AG04450 (cell line): ENCODE measurements around the gene DNM3. TPM values are rescaled to one million over a fixed set of nuclear protein-coding genes. Genes with fewer than 3 reads are reported as not detected.
"Not testable (repeated sequence)": the region's sequence is repeated elsewhere in the genome, so short reads cannot be mapped to it uniquely, and the experiment has no call there.

Experiments used
- CTCF ChIA-PET: fragments of 300-600, 350-600 bp; formaldehyde crosslinking; extraction: SDS; loops from one replicate; lab custom pipeline; 2022; ENCODE audit warnings: antibody characterized with exemption, inconsistent platforms; lab: Charles Lee
- POLR2A ChIA-PET: fragments of 350-600 bp; formaldehyde crosslinking; extraction: SDS; loops from one replicate; lab custom pipeline; 2021; ENCODE audit warnings: antibody characterized with exemption, inconsistent platforms; lab: Yijun Ruan, JAX
- DNase-seq: peaks from one replicate; pipeline ENCODE4 v3.0.0-alpha.2; 2011; ENCODE audit warnings: low read depth, low spot score
- H3K27ac ChIP-seq: one replicate; pipeline ENCODE4 v1.5.1; 2012; ENCODE audit warnings: low read depth, low read length, control low read depth
- H3K27me3 ChIP-seq: one replicate; pipeline ENCODE4 v1.6.0; 2012; ENCODE audit warnings: low read length; ENCODE audit not compliant: control insufficient read depth, insufficient read depth
- H3K4me3 ChIP-seq: 2 replicates; pipeline ENCODE4 v1.5.1; 2011; ENCODE audit warnings: mild to moderate bottlenecking, low read depth, low read length, control low read depth
- H3K9me3 ChIP-seq: 2 replicates; pipeline ENCODE4 v1.5.1; 2012; ENCODE audit warnings: low read length; ENCODE audit not compliant: control insufficient read depth, insufficient read depth
- polyA plus RNA-seq: library from polyadenylated mRNA; depleted of rRNA; stranded (reverse); fragments of >200 nt; gene quantifications from 2 replicates; pipeline ENCODE4 v1.2.3, GENCODE V29; 2011
- TF ChIP-seq, protein P1 (sequence below): IDR thresholded peaks from 2 replicates; pipeline ENCODE4 v1.5.1; 2011; ENCODE audit warnings: low read depth, low read length, control low read depth, inconsistent platforms

DNM3 gene
- polyA plus RNA-seq, 1 experiment: 0.37 TPM

DNA sequence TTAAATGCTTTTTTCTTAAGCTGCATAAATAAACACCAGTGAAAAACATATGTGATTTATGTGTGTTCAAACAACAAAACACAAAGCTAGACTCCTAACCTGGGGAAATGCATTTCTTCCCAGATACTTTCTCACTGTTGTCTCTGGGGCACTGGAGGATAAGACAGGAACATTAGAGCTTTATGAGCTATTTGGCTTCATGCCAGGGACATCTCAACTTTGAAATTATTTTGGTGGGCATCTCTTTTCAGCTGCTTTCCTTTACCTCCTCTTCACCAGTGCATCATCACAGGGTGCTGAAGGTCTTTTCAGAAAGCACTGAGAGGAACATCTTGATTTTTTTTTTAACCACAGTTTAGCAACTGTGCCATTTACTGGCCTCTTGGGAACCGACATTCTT is 212.9 kb downstream of the DNM3 start:
- POLR2A ChIA-PET: no interaction called here
- H3K27me3 ChIP-seq: no peaks in the 10 kb centered on the region
- no peak overlapping the region for H3K4me3 ChIP-seq
- DNase-seq: no peak
- CTCF ChIA-PET: interaction anchor here (0.8 to 3.2 kb wide), 2 partner anchors 10 to 52 kb away, joined by 3 to 11 read pairs; no protein-coding TSS in a partner anchor
- H3K9me3 ChIP-seq: no peaks in the 10 kb centered on the region
- TF ChIP-seq, protein P1, sequence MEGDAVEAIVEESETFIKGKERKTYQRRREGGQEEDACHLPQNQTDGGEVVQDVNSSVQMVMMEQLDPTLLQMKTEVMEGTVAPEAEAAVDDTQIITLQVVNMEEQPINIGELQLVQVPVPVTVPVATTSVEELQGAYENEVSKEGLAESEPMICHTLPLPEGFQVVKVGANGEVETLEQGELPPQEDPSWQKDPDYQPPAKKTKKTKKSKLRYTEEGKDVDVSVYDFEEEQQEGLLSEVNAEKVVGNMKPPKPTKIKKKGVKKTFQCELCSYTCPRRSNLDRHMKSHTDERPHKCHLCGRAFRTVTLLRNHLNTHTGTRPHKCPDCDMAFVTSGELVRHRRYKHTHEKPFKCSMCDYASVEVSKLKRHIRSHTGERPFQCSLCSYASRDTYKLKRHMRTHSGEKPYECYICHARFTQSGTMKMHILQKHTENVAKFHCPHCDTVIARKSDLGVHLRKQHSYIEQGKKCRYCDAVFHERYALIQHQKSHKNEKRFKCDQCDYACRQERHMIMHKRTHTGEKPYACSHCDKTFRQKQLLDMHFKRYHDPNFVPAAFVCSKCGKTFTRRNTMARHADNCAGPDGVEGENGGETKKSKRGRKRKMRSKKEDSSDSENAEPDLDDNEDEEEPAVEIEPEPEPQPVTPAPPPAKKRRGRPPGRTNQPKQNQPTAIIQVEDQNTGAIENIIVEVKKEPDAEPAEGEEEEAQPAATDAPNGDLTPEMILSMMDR: no peak
- H3K27ac ChIP-seq: no peak overlapping the region

DNA sequence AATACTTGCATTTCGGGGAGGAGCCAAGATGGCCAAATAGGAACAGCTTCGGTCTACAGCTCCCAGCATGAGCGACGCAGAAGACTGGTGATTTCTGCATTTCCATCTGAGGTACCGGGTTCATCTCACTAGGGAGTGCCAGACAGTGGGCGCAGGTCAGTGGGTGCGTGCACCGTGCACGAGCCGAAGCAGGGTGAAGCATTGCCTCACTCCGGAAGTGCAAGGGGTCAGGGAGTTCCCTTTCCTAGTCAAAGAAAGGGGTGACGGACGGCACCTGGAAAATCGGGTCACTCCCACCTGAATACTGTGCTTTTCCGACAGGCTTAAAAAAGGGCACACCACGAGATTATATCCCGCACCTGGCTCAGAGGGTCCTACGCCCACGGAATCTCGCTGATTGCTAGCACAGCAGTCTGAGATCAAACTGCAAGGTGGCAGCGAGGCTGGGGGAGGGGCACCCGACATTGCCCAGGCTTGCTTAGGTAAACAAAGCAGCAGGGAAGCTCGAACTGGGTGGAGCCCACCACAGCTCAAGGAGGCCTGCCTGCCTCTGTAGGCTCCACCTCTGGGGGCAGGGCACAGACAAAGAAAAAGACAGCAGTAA is 214.6 kb downstream of the DNM3 start:
- H3K27me3 ChIP-seq, H3K9me3 ChIP-seq, H3K4me3 ChIP-seq, POLR2A ChIA-PET, DNase-seq, H3K27ac ChIP-seq: not testable (repeated sequence)
- CTCF ChIA-PET: interaction anchor here (0.6 to 3.2 kb wide), 2 partner anchors 53 to 71 kb away, joined by 3 to 11 read pairs; no protein-coding TSS in a partner anchor

DNA sequence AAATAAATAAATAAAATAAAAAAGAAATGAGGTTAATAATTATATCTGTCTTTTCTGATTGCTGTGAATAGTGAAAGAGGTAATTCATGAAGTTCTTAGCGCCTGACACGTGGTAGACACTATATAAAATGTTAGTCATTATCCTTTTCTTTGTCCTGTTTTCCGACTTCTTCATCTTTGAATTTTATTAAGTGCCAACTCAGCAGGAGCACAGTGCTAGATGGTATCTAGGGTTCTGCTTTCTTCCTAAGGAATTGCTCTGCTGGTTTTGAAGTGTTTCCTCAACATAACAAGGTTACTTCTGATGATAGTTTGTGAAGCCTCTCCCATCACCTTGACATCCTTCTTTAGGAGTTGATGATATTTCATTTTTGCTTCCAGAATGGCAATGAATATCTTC is 227.0 kb downstream of the DNM3 start:
- POLR2A ChIA-PET: no interaction called here
- TF ChIP-seq, protein P1: no peak
- Histone ChIP-seq H3K4me3 (no peak overlapping the region), H3K27ac (no peak overlapping the region), H3K9me3 (no peaks in the 10 kb centered on the region), H3K27me3 (no peaks in the 10 kb centered on the region)
- no peak for DNase-seq
- CTCF ChIA-PET: no interaction called here

DNA sequence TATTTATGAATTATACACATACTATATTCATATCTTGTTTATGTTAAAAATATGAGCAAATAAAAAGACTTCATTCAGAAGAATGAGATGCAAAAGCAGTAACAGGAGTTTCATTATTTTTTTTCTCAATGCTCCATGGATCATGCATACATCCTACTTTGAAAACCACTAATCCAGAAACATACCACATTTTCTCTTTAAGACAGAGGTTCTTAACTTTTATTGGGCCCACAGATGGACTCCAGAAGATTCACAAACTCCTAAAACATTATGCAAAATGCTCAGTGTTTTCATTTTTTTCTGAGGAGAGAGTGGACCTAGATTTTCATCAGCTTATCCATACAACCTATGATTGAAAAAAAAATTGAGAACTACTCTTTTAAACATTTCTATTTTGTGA is 227.8 kb downstream of the DNM3 start:
- H3K9me3 ChIP-seq: no peaks in the 10 kb centered on the region
- no peak overlapping the region for H3K4me3 ChIP-seq
- H3K27ac ChIP-seq: no peak overlapping the region
- H3K27me3 ChIP-seq: no peaks in the 10 kb centered on the region
- CTCF ChIA-PET: no interaction called here
- POLR2A ChIA-PET: no interaction called here
- TF ChIP-seq, protein P1: no peak
- no peak for DNase-seq

DNA sequence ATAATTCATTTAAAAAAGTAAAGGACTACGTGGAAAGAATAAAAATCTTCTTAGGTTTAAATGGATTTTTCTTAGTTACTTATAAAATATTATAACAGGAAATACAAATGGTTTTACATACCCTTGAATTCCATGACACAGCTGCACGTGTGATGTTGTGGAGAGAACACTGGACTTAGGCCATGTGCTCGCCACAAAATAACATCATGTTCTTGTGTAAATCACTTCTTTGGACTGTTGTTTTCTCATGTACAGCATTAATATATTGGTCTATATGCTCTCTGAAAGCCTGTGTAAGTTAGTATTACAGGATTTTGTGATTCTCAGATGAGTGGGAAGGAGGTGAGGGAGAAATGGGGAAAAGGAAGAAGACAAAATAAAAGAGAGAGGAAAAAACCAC is 228.2 kb downstream of the DNM3 start:
- ChIA-PET POLR2A (no interaction called here), CTCF (interaction anchor here (1.3 kb wide), 1 partner anchor 330 kb away, joined by 4 read pairs; no protein-coding TSS in a partner anchor)
- H3K9me3 ChIP-seq: no peaks in the 10 kb centered on the region
- H3K4me3 ChIP-seq: no peak overlapping the region
- H3K27me3 ChIP-seq: no peaks in the 10 kb centered on the region
- DNase-seq: no peak
- H3K27ac ChIP-seq: no peak overlapping the region
- TF ChIP-seq, protein P1: no peak
